ENCODE data around the gene ADGRG6.
"Not testable (repeated sequence)": the region's sequence is repeated elsewhere in the genome, so short reads cannot be mapped to it uniquely, and the experiment has no call there.

- not testable (repeated sequence) for TF ChIP-seq CTCF (IDR thresholded peaks at IDR 0.05)
- TF ChIP-seq, protein P1, sequence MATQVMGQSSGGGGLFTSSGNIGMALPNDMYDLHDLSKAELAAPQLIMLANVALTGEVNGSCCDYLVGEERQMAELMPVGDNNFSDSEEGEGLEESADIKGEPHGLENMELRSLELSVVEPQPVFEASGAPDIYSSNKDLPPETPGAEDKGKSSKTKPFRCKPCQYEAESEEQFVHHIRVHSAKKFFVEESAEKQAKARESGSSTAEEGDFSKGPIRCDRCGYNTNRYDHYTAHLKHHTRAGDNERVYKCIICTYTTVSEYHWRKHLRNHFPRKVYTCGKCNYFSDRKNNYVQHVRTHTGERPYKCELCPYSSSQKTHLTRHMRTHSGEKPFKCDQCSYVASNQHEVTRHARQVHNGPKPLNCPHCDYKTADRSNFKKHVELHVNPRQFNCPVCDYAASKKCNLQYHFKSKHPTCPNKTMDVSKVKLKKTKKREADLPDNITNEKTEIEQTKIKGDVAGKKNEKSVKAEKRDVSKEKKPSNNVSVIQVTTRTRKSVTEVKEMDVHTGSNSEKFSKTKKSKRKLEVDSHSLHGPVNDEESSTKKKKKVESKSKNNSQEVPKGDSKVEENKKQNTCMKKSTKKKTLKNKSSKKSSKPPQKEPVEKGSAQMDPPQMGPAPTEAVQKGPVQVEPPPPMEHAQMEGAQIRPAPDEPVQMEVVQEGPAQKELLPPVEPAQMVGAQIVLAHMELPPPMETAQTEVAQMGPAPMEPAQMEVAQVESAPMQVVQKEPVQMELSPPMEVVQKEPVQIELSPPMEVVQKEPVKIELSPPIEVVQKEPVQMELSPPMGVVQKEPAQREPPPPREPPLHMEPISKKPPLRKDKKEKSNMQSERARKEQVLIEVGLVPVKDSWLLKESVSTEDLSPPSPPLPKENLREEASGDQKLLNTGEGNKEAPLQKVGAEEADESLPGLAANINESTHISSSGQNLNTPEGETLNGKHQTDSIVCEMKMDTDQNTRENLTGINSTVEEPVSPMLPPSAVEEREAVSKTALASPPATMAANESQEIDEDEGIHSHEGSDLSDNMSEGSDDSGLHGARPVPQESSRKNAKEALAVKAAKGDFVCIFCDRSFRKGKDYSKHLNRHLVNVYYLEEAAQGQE (IDR thresholded peaks at IDR 0.05; ENCODE audit: insufficient read depth in 1 of 2, low read depth in 2 of 2, low read length in 1 of 2), result not testable (repeated sequence)
Observed at GRCh38 chr6:142426444-142427132, 124.8 kb downstream of the ADGRG6 start.
